Medulla oblongata (tissue), 1 donor: ENCODE results near the gene SELL.
"Not testable (repeated sequence)": the region's sequence is repeated elsewhere in the genome, so short reads cannot be mapped to it uniquely, and the experiment has no call there.

Experiments
- DNase-seq: peaks from one replicate; pipeline ENCODE4 v3.0.0-alpha.2; 2015; ENCODE audit errors: extremely low spot score

Gene SELL

GRCh38 chr1:169667699-169668596 lies 43.5 kb downstream of the SELL start:
- DNase-seq: not testable (repeated sequence)

GRCh38 chr1:169667227-169667639 lies 44.2 kb downstream of the SELL start:
- not testable (repeated sequence) for DNase-seq

- DNase-seq: not testable (repeated sequence)
These were observed 48.7 kb downstream of the SELL start for GRCh38 chr1:169662680-169663079.

GRCh38 chr1:169661066-169661465 lies 50.4 kb downstream of the SELL start:
- not testable (repeated sequence) for DNase-seq

DNA sequence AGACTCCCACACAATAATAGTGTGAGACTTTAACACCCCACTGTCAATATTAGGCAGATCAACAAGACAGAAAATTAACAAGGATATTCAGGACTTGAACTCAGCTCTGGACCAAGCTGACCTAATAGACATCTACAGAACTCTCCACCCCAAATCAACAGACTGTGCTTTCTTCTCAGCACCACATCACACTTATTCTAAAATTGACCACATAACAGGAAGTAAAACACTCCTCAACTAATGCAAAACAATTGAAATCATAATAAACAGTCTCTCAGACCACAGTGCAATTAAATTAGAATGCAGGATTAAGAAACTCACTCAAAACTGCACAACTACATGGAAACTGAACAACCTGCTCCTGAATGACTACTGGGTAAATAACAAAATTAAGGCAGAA lies 52.6 kb downstream of the SELL start:
- DNase-seq: not testable (repeated sequence)

GRCh38 chr1:169653873-169654272 lies 57.5 kb downstream of the SELL start:
- no peak for DNase-seq

DNA sequence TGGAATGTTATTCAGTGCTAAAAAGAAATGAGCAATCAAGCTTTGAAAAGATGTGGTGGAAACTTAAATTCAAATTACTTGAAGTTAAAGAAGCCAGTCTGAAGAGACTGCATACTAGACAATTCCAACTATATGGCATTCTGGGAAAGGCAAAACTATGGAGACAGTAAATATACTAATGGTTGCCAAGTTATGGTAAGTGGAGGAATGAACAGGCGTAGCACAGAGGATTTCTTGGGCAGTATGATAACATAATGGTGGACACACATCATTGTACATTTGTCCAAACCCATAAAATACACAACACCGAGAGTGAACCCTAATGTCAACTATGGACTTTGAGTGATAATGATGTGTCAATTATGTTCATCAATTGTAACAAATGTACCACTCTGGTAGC lies 60.4 kb downstream of the SELL start:
- no peak for DNase-seq

DNA sequence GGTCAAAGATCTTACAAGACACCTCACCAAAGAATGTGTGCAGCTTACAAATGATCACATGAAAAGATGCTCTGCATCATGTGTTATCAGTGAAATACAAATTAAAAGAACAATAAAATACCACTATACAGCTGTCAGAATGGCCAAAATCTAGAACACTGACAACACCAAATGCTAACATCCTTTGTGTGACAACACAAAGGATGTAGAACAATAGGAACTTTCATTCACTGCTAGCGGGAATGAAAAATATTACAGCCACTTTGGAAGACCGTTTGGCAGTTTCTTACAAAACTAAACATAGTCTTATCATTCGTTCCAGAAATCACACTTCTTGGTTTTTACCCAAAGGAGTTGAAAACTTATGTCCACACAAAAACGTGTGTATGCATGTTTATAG lies 60.9 kb downstream of the SELL start:
- DNase-seq: peak; percentile 25

- DNase-seq: no peak
These were observed 62.7 kb downstream of the SELL start for GRCh38 chr1:169648709-169649108.

DNA sequence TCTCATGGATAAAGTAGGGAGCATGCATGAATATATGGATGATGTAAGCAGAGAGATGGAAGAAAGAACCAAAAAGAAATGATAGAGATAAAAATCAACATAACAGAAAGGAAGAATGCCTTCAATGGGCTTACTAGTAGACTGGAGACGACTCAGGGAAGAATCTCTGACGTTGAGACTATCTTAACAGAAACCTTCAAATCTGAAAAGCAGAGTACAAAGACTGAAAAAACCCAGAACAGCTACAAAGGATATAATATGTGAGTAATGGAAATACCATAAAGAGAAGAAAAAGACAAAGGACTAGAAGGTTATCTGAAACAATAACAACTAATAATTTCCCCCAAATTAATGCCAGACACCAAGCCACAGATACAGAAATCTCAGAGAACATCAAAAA lies 63.2 kb downstream of the SELL start:
- no peak for DNase-seq

DNA sequence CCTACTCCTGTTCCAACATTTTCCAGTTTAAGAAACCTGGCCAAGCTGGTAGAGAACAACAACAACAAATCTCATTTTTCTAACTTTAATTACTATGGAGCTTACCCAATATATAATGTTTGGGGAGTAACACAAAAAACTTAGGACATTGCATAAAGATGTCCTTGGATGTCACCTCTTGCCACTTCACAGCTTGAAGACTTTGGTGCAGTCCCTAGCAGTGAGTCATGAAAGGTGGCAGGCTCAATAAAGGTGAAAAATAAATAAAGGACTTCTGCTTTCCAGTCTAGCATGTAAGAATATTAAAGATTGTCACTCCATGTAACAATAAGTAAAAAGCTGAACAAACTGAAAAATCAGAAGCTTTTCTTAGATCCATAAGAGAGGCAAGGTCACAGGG lies 63.9 kb downstream of the SELL start:
- no peak for DNase-seq

DNA sequence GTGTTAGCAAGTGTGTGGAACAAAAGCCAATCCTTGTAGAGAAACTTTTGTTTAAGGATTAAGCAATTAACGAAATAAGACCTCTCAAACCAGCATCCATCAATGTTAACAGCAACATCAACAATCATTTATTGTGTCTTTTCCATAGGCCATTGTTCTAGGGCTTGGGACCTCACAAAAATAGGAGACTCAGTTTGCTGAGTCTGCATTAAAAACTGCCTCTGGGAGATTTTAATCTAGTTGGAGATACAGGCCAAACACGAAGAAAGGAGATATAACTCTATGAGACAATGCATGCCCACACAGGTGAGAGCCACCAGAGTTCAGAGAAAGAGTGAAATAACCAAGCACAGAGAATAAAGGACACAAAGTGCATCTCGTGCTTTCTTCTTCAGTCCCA lies 67.1 kb downstream of the SELL start:
- DNase-seq: peak; percentile 26
